Activated T-cell treated with anti-CD3 and anti-CD28 coated beads, Interleukin-2, amount 50 U/mL, for 4 hours (primary cell): ENCODE data around the gene PCNA. TPM values are rescaled to one million over a fixed set of nuclear protein-coding genes. Genes with fewer than 3 reads are reported as not detected.
A peak's percentile ranks its signal among the peaks of the same experiment; 100 is the strongest.
"Not testable (repeated sequence)": the region's sequence is repeated elsewhere in the genome, so short reads cannot be mapped to it uniquely, and the experiment has no call there.

Experiments used
- ATAC-seq, 2 donors: fragments of 200-7000 bp; cut with Tn5 transposase; one replicate each; pipeline ENCODE4 v1.10.0; 2021
- DNase-seq: peaks from one replicate; pipeline ENCODE4 v3.0.0-alpha.2; 2020
- H3K27me3 Mint-ChIP-seq: one replicate; pipeline ENCODE4 v1.8.0; 2021; ENCODE audit warnings: low read depth, mixed read lengths
- H3K36me3 Mint-ChIP-seq: one replicate; pipeline ENCODE4 v1.8.0; 2022; ENCODE audit warnings: mixed read lengths; ENCODE audit not compliant: insufficient read depth
- H3K4me1 Mint-ChIP-seq: one replicate; pipeline ENCODE4 v1.8.0; 2021; ENCODE audit warnings: low read depth, mixed read lengths
- H3K4me3 Mint-ChIP-seq: one replicate; pipeline ENCODE4 v1.8.0; 2021; ENCODE audit warnings: mild to moderate bottlenecking, moderate library complexity, mixed read lengths
- H3K9me3 Mint-ChIP-seq: one replicate; pipeline ENCODE4 v1.8.0; 2021; ENCODE audit warnings: mixed read lengths
- total RNA-seq, 3 donors: library from RNA; stranded (reverse); gene quantifications; one replicate each; pipeline ENCODE4 v1.2.1, GENCODE V29; 2021

PCNA gene
- total RNA-seq, 3 donors from 2014 or later = 368 to 469 (median 411) TPM

DNA sequence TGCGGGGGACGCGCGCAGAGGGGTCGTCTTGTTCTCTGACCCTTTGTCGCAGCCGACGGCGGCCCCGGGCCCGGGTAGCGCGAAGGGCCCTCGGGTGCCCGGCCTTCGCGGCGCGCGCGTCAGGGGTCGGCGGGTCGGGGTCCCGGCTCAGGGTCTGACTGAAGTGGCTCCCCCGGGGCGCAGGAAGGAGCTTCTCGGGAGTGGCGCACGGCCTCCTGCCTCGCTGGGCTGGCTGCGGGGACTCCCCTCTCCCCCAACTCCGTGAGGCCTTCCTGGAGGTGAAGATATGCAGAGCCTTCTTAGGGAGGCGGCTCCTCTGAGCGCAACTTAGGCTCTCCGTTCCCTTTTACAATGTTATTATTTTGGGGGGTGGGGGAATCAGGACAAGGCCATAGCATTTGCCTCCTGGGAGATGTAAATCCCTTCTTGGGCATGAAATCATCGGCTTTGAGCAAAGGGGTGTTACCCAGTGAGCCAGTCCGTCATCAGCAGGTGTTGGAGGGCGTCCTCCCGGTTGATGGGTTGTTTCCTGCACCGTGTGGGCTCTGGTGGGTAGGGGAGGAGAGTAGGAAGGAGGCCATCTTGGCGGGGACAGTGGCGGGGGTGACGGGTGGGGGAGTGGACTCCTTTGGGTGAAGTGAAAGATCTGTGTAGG is 7.6 kb upstream of the PCNA start:
- peak overlapping the region; percentile 88 for H3K4me3 Mint-ChIP-seq
- peaks cover 1% of the 10 kb centered on the region for H3K36me3 Mint-ChIP-seq
- DNase-seq = peak; percentile 49
- peaks cover 34% of the 10 kb centered on the region for H3K4me1 Mint-ChIP-seq
- peak; percentile 45 to 46 for ATAC-seq
- H3K27me3 Mint-ChIP-seq = no peaks in the 10 kb centered on the region
- H3K9me3 Mint-ChIP-seq = no peaks in the 10 kb centered on the region

DNA sequence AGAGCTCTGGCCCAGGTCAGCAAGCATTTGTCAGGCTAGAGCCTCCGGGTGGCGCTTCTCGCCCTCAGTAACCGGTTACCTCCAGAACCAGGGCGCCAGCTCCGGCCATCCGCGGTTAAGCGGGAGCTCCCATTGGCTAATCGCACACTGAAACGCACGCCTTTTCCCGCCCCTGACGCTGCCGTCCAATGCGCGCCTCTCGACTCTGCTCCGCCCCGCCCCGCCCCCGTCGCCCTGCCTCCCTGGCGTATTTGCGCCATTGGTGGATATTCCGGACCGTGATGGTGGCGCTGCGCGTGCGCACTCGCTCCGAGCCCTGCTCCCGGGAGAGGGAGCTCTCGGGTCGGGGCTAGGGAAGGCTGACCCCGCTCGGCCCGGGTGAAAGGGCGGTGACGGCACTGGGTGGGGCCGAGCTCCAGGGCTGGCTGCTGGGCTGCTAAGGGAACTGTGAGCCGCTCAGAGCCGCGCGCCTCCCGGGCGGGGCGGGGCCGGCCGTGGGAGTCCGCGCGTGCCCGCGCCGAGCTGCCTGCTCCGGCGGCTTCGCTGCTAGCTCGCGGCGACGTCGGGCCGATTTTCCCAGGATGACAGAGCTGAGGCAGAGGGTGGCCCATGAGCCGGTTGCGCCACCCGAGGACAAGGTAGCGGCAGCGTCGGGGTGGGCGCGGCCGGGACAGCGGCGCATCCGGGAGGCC is 6.9 kb upstream of the PCNA start, which contains the start of gene CDS2:
Gene CDS2, plus strand, starts transcription at position 497 of the 692 bp plus-strand sequence. Its CDS starts 85 bp downstream, at position 582.
- Mint-ChIP-seq H3K4me1 (peaks cover 34% of the 10 kb centered on the region), H3K27me3 (no peaks in the 10 kb centered on the region), H3K36me3 (peaks cover 1% of the 10 kb centered on the region), H3K4me3 (peak within 1 kb of the TSS; percentile 88), H3K9me3 (no peaks in the 10 kb centered on the region)
- peak; percentile 100 for DNase-seq
- peak; percentile 90 to 92 for ATAC-seq

DNA sequence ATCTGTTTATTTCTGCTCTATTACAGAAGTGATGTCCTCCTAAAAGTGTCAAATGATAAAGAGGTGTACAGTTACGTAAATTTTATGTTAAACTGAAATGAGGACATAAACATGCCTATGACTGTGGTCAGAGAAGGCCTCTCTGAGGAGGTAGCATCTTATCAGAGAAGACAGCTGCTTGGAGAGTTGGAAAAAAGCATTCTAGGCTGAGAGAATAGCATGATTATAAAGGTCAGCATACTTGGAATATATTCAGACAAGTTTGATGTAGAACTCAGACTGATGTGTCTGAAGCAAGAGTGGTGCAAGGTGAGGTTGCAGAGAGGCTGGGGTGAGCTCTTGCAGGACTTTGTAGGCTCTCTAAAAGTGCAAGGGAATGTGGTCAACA is 3.1 kb upstream of the PCNA start:
- H3K4me3 Mint-ChIP-seq = no peak overlapping the region
- DNase-seq = no peak
- H3K36me3 Mint-ChIP-seq = peaks cover 5% of the 10 kb centered on the region
- H3K4me1 Mint-ChIP-seq = peaks cover 31% of the 10 kb centered on the region
- no peak for ATAC-seq
- no peaks in the 10 kb centered on the region for H3K27me3 Mint-ChIP-seq
- H3K9me3 Mint-ChIP-seq = no peaks in the 10 kb centered on the region

DNA sequence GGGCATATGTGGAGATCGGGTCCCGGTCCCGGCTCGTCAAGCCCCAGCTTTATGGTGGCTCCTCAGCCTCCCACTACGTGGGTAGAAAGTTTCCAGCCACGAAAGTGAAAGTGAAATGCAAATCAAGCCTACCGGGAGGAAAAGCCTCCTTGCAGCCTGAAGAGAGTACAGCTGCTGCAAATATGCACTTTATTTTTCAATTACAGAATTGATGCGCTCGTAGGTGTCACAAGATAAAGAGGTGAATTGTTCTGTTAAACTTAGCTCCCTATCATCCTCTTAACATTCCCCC is 373 bp upstream of the PCNA start:
- peak overlapping the region; percentile 95 for H3K4me3 Mint-ChIP-seq
- H3K36me3 Mint-ChIP-seq = peaks cover 24% of the 10 kb centered on the region
- H3K27me3 Mint-ChIP-seq = no peaks in the 10 kb centered on the region
- ATAC-seq (no peak), DNase-seq (no peak)
- H3K4me1 Mint-ChIP-seq = peaks cover 25% of the 10 kb centered on the region
- no peaks in the 10 kb centered on the region for H3K9me3 Mint-ChIP-seq

DNA sequence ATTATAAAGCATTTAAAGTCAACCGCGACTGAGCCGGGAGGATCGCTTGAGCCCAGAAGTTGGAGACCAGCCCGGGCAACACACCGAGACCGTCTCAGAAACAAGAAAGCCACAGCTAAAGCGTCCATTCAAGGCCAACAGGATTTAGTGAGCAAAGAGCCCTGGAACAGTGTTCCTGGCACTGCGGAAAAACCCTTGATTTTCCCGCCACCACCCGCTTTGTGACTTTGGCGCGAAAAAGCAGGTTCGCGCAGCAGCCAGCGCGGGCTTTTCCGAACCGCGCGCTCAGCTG is 669 bp downstream of the PCNA start:
- H3K27me3 Mint-ChIP-seq = no peaks in the 10 kb centered on the region
- H3K9me3 Mint-ChIP-seq = no peaks in the 10 kb centered on the region
- H3K4me1 Mint-ChIP-seq = peaks cover 26% of the 10 kb centered on the region
- H3K36me3 Mint-ChIP-seq = peaks cover 33% of the 10 kb centered on the region
- ATAC-seq = no peak
- H3K4me3 Mint-ChIP-seq = peak overlapping the region; percentile 95
- no peak for DNase-seq

DNA sequence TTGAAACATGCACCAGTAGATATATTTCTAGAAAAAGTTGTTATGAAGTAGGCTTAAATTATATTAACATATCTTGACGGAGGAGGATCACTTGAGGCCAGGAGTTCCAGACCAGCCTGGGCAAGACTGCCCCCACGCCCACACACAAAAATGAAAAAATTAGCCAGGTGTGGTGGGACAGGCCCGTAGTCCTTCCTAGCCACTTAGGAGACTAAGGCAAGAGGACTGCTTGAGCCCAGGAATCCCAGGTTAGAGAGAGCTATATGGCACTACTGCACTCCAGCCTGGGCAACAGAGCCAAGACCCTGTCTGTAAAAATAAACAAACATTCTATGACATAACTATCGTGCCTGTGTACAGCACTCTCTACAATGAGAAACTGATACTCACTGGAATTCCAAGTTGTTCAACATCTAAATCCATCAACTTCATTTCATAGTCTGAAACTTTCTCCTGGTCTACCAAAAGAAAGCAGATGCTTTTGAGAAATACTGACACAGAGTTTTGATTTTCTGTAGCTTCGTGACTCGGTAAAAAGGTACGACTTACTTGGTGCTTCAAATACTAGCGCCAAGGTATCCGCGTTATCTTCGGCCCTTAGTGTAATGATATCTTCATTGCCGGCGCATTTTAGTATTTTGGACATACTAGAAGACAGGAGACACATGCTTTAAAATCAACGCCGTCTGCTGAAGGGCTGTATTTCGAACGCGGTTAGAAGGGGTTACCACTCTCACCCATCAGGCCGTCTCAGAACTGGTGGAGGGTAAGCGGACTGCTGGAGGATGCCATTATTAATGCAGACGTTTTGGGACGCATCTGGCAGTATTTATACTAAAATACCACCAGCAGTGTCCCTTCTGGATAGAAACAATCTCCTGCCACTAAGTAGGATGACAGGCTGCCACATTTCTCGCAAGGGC is 1.3 kb downstream of the PCNA start:
- Mint-ChIP-seq H3K4me1 (peaks cover 29% of the 10 kb centered on the region), H3K4me3 (peak overlapping the region; percentile 95), H3K9me3 (no peaks in the 10 kb centered on the region), H3K36me3 (peaks cover 33% of the 10 kb centered on the region), H3K27me3 (no peaks in the 10 kb centered on the region)
- no peak for ATAC-seq
- DNase-seq = no peak

DNA sequence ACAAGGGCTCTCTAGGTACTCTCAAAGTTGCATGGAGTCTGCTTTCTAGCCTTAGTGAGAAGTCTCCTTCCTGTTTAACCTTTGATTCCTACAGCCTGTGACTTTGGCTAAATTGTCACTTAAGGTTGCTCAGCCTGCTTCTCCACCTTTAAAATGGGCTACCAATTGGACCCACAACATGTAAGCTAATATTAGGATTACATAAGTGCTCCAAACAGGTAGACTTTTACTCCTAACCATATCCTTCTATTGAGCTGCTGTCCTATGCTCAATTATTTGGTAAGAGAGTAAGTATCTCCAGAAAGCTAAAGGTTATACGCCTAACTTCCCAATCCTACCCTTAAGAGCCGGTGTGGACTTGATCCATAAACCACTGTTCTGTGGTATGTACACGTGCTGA is 2.9 kb downstream of the PCNA start:
- H3K4me3 Mint-ChIP-seq = peak overlapping the region; percentile 95
- H3K27me3 Mint-ChIP-seq = no peaks in the 10 kb centered on the region
- H3K36me3 Mint-ChIP-seq = peaks cover 33% of the 10 kb centered on the region
- H3K9me3 Mint-ChIP-seq = no peaks in the 10 kb centered on the region
- ATAC-seq = no peak
- peaks cover 39% of the 10 kb centered on the region for H3K4me1 Mint-ChIP-seq
- no peak for DNase-seq

DNA sequence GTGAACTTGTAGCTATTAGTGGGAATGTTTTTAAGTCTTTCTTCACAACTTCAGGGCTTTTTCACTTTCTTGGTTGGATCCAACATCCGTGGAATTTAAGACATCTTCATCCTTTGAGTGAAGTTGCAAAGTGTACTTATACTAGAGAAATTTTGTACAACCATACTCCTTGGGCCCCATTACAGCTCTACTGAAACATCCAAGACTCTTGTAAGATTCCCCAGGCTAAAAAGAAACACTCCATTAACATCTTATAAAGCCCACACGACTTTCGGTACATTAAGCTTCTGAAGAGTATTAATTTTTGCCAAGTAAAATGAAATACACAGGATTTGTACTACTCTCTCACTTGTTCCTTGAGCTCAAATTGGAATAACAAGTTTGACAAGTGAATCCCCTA is 5.4 kb downstream of the PCNA start:
- no peaks in the 10 kb centered on the region for H3K9me3 Mint-ChIP-seq
- H3K4me1 Mint-ChIP-seq = peaks cover 30% of the 10 kb centered on the region
- peak overlapping the region; percentile 95 for H3K4me3 Mint-ChIP-seq
- no peaks in the 10 kb centered on the region for H3K27me3 Mint-ChIP-seq
- H3K36me3 Mint-ChIP-seq = peaks cover 36% of the 10 kb centered on the region
- ATAC-seq (no peak), DNase-seq (no peak)

DNA sequence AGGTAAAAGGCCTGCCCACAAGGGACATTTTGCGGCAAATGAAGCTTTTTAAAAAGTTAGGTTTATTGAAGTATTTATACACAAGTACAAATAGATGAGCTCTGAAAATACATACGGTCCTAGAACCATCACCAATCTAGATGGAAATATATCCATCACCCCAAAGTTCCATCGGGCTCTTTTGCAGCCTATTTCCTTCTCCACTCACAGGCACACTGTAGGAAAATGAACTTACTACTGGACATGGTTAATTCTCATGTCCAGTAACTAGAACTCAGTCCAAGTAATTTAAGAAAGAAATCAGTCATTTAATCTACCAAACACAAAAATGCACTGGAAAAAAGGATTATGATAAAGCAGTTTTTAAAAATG is 6.2 kb downstream of the PCNA start:
- H3K9me3 Mint-ChIP-seq = no peaks in the 10 kb centered on the region
- H3K4me1 Mint-ChIP-seq = peaks cover 30% of the 10 kb centered on the region
- H3K36me3 Mint-ChIP-seq = peaks cover 43% of the 10 kb centered on the region
- DNase-seq (no peak), ATAC-seq (no peak)
- H3K4me3 Mint-ChIP-seq = peak overlapping the region; percentile 95
- H3K27me3 Mint-ChIP-seq = no peaks in the 10 kb centered on the region

DNA sequence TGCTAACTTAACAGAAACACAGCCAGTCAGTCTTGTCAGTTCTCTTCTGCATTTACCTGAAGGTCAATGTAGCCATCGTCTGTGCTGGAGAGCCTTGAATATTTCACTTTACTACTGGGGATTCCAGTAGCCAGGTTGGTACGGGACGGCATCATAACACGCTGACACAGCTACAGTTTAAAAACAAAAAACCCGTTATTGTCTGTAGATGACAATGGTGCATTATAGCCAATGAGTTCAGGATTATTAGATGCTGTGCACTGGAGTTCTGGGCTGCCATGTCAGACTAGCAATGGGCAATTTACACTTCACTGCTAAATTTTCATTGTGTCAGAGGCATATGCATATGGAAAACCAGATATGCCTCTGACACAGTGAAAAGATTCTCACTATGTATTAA is 10.5 kb downstream of the PCNA start:
- DNase-seq (no peak), ATAC-seq (no peak)
- H3K4me3 Mint-ChIP-seq = no peak overlapping the region
- no peaks in the 10 kb centered on the region for H3K9me3 Mint-ChIP-seq
- peaks cover 18% of the 10 kb centered on the region for H3K4me1 Mint-ChIP-seq
- no peaks in the 10 kb centered on the region for H3K27me3 Mint-ChIP-seq
- H3K36me3 Mint-ChIP-seq = peaks cover 16% of the 10 kb centered on the region

DNA sequence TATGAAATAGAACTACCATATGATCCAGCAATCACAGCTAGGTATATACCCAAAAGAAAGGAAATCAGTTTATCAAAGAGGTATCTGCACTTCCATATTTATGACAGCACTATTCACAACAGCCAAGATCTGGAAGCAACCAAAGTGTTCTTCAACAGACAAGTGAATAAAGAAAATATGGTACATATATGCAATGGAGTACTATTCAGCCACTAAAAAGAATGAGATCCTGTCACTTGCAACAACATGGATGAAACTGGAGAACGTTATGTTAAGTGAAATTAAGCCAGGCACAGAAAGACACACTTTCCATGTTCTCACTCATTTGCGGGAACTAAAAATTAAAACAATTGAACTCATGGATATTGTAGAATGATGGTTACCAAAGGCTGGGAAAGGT is 15.3 kb downstream of the PCNA start:
- Mint-ChIP-seq H3K4me1 (peaks cover 18% of the 10 kb centered on the region), H3K36me3 (peaks cover 28% of the 10 kb centered on the region), H3K9me3 (no peaks in the 10 kb centered on the region), H3K4me3 (no peak overlapping the region), H3K27me3 (no peaks in the 10 kb centered on the region)
- ATAC-seq (no peak), DNase-seq (no peak)

DNA sequence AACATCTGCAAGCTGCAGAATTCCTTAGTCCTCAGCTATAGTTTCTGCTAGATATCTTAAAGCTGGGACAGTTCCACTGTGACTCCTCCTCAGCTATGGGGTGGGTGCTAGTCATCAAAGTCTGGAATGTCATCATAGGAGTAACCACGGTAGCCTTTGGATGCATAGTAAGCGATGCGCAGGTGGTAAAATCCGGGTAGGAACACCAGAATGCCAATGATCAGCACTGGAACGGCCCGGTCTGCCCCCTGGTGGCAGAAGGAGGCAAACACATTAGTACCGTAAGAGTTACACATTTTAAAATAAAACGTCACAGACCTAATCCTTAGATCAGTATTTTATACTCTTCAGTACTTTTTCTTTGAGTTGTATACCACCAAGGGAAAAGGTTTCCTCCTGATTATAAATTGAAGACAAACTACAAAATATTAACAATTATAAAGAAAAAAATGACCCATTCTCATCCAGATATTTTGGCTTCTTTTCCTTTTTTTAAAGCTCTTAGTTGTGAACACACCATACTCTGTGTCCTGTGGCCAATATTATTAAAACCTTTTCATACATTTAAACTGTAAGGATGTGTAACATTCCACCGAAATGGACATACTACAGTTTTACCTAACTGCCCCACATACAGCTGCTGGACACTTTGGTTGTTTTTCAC is 18.9 kb downstream of the PCNA start:
- H3K4me3 Mint-ChIP-seq = no peak overlapping the region
- peaks cover 40% of the 10 kb centered on the region for H3K36me3 Mint-ChIP-seq
- peak; percentile 78 for DNase-seq
- H3K9me3 Mint-ChIP-seq = no peaks in the 10 kb centered on the region
- no peaks in the 10 kb centered on the region for H3K27me3 Mint-ChIP-seq
- H3K4me1 Mint-ChIP-seq = peaks cover 18% of the 10 kb centered on the region
- ATAC-seq = peak; percentile 69 to 80

DNA sequence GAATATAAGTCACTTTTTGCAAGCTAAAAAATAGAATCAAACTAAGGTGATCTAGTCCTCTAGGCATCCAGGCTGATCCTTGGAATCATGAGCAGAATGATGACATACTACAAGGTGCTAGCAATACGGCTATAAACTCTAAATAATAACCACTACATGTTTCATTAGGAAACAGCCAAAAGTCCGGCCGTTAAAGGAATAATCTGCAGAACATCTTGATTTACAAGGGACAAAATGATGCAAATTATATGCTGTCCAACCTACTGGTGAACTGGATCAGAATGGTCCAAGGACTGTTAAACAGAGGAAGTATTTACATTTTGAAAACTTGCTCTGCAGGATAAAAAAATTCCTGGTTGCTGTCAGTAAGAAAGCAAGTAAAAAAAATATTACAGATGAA is 19.8 kb downstream of the PCNA start:
- not testable (repeated sequence) for H3K4me3 Mint-ChIP-seq, H3K9me3 Mint-ChIP-seq, ATAC-seq, H3K27me3 Mint-ChIP-seq, DNase-seq
- Mint-ChIP-seq H3K36me3 (peaks cover 43% of the 10 kb centered on the region), H3K4me1 (peaks cover 18% of the 10 kb centered on the region)

DNA sequence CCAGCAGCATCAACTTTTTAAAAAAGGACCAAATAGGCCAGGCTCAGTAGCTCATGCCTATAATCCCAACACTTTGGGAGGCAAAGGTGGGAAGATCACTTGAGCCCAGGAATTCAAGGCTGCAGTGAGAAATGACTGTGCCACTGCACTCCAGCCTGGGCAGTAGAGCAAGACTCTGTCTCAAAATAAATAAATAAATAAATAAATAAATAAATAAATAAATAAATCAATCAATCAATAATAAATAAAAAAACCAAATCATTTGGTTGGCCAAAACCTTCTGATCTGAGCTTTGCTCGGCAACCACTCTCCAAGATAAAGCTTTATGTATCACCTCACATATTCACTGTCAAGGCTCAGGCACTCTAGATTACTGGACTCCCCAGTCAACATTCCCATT is 20.7 kb downstream of the PCNA start:
- Mint-ChIP-seq H3K4me1 (peaks cover 14% of the 10 kb centered on the region), H3K36me3 (peaks cover 37% of the 10 kb centered on the region)
- H3K27me3 Mint-ChIP-seq, DNase-seq, H3K9me3 Mint-ChIP-seq, ATAC-seq, H3K4me3 Mint-ChIP-seq: not testable (repeated sequence)
